GM23248 (cell line): ENCODE measurements around the gene PKNOX2. TPM values are rescaled to one million over a fixed set of nuclear protein-coding genes. Genes with fewer than 3 reads are reported as not detected.

Source experiments
- DNase-seq: peaks from one replicate; pipeline ENCODE4 v3.0.0-alpha.2; 2015
- H2AFZ ChIP-seq: fragments of 200-600 bp; sonication (generic); 2 replicates; pipeline ENCODE4 v1.6.1; 2016; ENCODE audit warnings: antibody characterized with exemption
- H3F3A ChIP-seq: fragments of 200-600 bp; sonication (generic); 2 replicates; pipeline ENCODE4 v1.6.1; 2016; ENCODE audit warnings: mild to moderate bottlenecking, antibody characterized with exemption, mixed run types; ENCODE audit not compliant: insufficient read depth
- H3K27ac ChIP-seq: fragments of 200-600 bp; sonication (generic); 2 replicates; pipeline ENCODE4 v1.5.1; 2016; ENCODE audit warnings: mild to moderate bottlenecking
- H3K27me3 ChIP-seq: fragments of 200-600 bp; sonication (generic); replicated peaks from 2 replicates; pipeline ENCODE4 v1.6.1; 2016; ENCODE audit warnings: mild to moderate bottlenecking; ENCODE audit not compliant: insufficient read depth
- H3K36me3 ChIP-seq: fragments of 200-600 bp; sonication (generic); 2 replicates; pipeline ENCODE4 v1.6.1; 2016; ENCODE audit warnings: low read depth, mild to moderate bottlenecking
- H3K4me1 ChIP-seq: fragments of 200-600 bp; sonication (generic); 2 replicates; pipeline ENCODE4 v1.6.1; 2016; ENCODE audit warnings: mild to moderate bottlenecking; ENCODE audit not compliant: insufficient read depth
- H3K4me2 ChIP-seq: fragments of 200-600 bp; sonication (generic); one replicate; pipeline ENCODE4 v1.6.1; 2016; ENCODE audit warnings: mild to moderate bottlenecking; ENCODE audit not compliant: unreplicated experiment
- H3K4me3 ChIP-seq: fragments of 200-600 bp; sonication (generic); 2 replicates; pipeline ENCODE4 v1.5.1; 2016; ENCODE audit warnings: mild to moderate bottlenecking
- H3K79me2 ChIP-seq: fragments of 200-600 bp; sonication (generic); 2 replicates; pipeline ENCODE4 v1.6.1; 2016; ENCODE audit warnings: mild to moderate bottlenecking; ENCODE audit not compliant: insufficient read depth
- H3K9ac ChIP-seq: fragments of 200-600 bp; sonication (generic); 2 replicates; pipeline ENCODE4 v1.6.1; 2016; ENCODE audit warnings: mild to moderate bottlenecking
- H3K9me2 ChIP-seq: fragments of 200-600 bp; sonication (generic); 2 replicates; pipeline ENCODE4 v1.6.1; 2016; ENCODE audit warnings: mixed run types, mild to moderate bottlenecking, moderate library complexity; ENCODE audit not compliant: insufficient read depth
- H3K9me3 ChIP-seq: fragments of 200-600 bp; sonication (generic); one replicate; pipeline ENCODE4 v1.6.1; 2017; ENCODE audit warnings: low read depth
- H4K20me1 ChIP-seq: fragments of 200-600 bp; sonication (generic); 2 replicates; pipeline ENCODE4 v1.6.0; 2016; ENCODE audit not compliant: insufficient read depth
- EZH2 ChIP-seq: fragments of 200-600 bp; sonication (generic); IDR thresholded peaks from 2 replicates; pipeline ENCODE4 v1.6.1; 2018; ENCODE audit warnings: antibody characterized with exemption, mild to moderate bottlenecking; ENCODE audit not compliant: insufficient read depth, poor library complexity, severe bottlenecking
- EZH2phosphoT487 ChIP-seq: fragments of 200-600 bp; sonication (generic); IDR thresholded peaks from 2 replicates; pipeline ENCODE4 v1.6.1; 2018; ENCODE audit warnings: antibody characterized with exemption, moderate library complexity, mild to moderate bottlenecking, low read depth; ENCODE audit not compliant: insufficient read depth
- WGBS, 2 experiments: methylation state at CpG; one replicate each; pipeline ENCODE4 v1.1.6; 2015 to 2017; ENCODE audit warnings: low lambda C conversion rate in 2 of 2, low coverage in 1 of 2; ENCODE audit errors: missing lambda C conversion rate in 2 of 2; 5-methylcytosine and 5-hydroxymethylcytosine counted together
- in situ Hi-C: fragments of 300-500 bp; cut with MboI; formaldehyde crosslinking; loops from 2 replicates; pipeline ENCODE4 v1.15.0; 2020
- polyA plus RNA-seq: library from polyadenylated mRNA; unstranded; fragments of >200 nt; fragmentation: Nextera tagmentation; extraction: Ambion mirVana; gene quantifications from 2 replicates; pipeline ENCODE4 v1.2.1, GENCODE V29; 2016
- total RNA-seq: library from RNA; depleted of rRNA; stranded (reverse); fragments of >200 nt; shearing (Covaris generic); gene quantifications from 2 replicates; pipeline ENCODE4 v1.2.3, GENCODE V29; 2014

PKNOX2 gene
- total and polyA plus RNA-seq, 2 experiments from 2014 or later, result 0.21 to 0.76 TPM

DNA sequence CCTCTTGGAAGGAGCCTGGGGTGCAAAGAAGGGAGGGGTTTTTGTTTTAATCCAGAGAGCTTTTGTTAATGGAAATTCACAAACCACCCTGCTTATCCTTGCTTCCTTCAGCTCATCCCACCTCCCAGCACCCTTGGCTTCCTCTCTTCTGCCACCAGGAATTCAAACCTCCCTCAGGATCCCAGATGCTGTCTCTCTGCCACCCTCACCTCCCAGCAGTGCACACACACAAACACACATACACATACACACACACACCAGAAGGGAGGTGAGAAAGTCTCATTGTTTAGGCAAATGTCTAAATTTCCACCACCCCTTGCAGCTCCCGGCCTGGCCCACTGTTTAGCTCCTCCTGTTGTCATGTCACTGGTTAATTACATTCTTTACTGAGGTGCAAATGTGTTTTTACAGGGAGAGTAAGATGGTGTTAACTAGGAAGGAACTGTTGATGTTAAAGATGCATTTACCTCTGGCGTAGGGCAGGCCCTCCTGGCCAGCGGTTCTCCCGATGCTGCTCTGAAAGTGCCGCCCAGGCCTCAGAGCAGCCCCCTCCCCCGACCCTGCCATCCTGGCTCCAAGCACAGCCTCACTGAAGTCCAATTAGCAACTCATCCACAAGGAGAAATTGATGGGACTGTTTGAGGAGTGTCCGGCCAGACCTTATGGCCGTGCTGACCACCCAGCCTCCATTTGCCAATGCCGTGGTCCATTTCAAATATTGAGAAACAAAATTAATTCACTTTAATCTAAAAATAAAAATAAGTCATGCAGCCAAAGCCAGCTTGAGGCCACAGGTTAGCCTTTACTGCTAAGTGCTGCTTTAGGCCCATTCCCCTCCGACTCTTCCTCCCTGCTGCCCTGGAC is 166.1 kb downstream of the PKNOX2 start:
- no peaks in the 10 kb centered on the region for H3K9me2 ChIP-seq
- no peak overlapping the region for H3K9ac ChIP-seq
- no peak for TF ChIP-seq EZH2
- no peaks in the 10 kb centered on the region for H3K9me3 ChIP-seq
- H3K79me2 ChIP-seq, result no peaks in the 10 kb centered on the region
- no peak overlapping the region for H3K4me3 ChIP-seq
- WGBS, 2 experiments, result 72 to 82% methylated on average over 10 of the region's 10 CpGs
- H3F3A ChIP-seq, result no peaks in the 10 kb centered on the region
- H3K4me2 ChIP-seq, result no peak overlapping the region
- H2AFZ ChIP-seq, result no peak overlapping the region
- H3K27ac ChIP-seq, result no peak overlapping the region
- no peaks in the 10 kb centered on the region for H3K36me3 ChIP-seq
- in situ Hi-C loops, result no loop called here
- H4K20me1 ChIP-seq, result no peaks in the 10 kb centered on the region
- DNase-seq, result no peak
- peaks cover 21% of the 10 kb centered on the region; the same call in 1 of the 2 replicates for H3K27me3 ChIP-seq
- H3K4me1 ChIP-seq, result no peaks in the 10 kb centered on the region

- no peak for DNase-seq
- no peak overlapping the region for H2AFZ ChIP-seq
- no peaks in the 10 kb centered on the region for H3F3A ChIP-seq
- no peak overlapping the region for H3K4me2 ChIP-seq
- H3K9me2 ChIP-seq, result no peaks in the 10 kb centered on the region
- TF ChIP-seq EZH2phosphoT487 (no peak), EZH2 (no peak)
- WGBS, 2 experiments, result 44 to 49% methylated on average over 9 of the region's 9 CpGs
- in situ Hi-C loops, result no loop called here
- no peak overlapping the region for H3K4me3 ChIP-seq
- H3K79me2 ChIP-seq, result no peaks in the 10 kb centered on the region
- H3K9ac ChIP-seq, result no peak overlapping the region
- peaks cover 13% of the 10 kb centered on the region; the same call in 1 of the 2 replicates for H3K27me3 ChIP-seq
- H3K27ac ChIP-seq, result no peak overlapping the region
- no peaks in the 10 kb centered on the region for H3K4me1 ChIP-seq
- H4K20me1 ChIP-seq, result no peaks in the 10 kb centered on the region
- H3K9me3 ChIP-seq, result no peaks in the 10 kb centered on the region
- H3K36me3 ChIP-seq, result no peaks in the 10 kb centered on the region
Observed at GRCh38 chr11:125331357-125332035, 166.9 kb downstream of the PKNOX2 start.

- Histone ChIP-seq H3K27ac (no peak overlapping the region), H3K4me3 (no peak overlapping the region), H3K9me2 (no peaks in the 10 kb centered on the region), H3K9ac (no peak overlapping the region), H3F3A (no peaks in the 10 kb centered on the region), H3K79me2 (no peaks in the 10 kb centered on the region), H3K9me3 (no peaks in the 10 kb centered on the region), H3K4me1 (0 out of 2 replicates have a peak, but pooled peaks cover 4% of the 10 kb centered on the region), H3K27me3 (peaks cover 1% of the 10 kb centered on the region; the same call in 1 of the 2 replicates), H4K20me1 (no peaks in the 10 kb centered on the region), H3K4me2 (no peak overlapping the region), H2AFZ (no peak overlapping the region), H3K36me3 (no peaks in the 10 kb centered on the region)
- no peak for TF ChIP-seq EZH2phosphoT487
- no peak for TF ChIP-seq EZH2
- DNase-seq, result no peak
- 79 to 84% methylated on average over 8 of the region's 8 CpGs for WGBS, 2 experiments
- in situ Hi-C loops, result no loop called here
Observed at GRCh38 chr11:125332821-125333220, 168.3 kb downstream of the PKNOX2 start.

- DNase-seq, result no peak
- in situ Hi-C loops, result no loop called here
- Histone ChIP-seq H3K4me3 (no peak overlapping the region), H3K27ac (no peak overlapping the region), H3K9me3 (no peaks in the 10 kb centered on the region), H3K36me3 (no peaks in the 10 kb centered on the region), H2AFZ (no peak overlapping the region), H3K9ac (no peak overlapping the region), H4K20me1 (no peaks in the 10 kb centered on the region), H3K79me2 (no peaks in the 10 kb centered on the region), H3K4me1 (peaks cover 9% of the 10 kb centered on the region), H3K27me3 (no peaks in the 10 kb centered on the region; the same call in 1 of the 2 replicates), H3F3A (peaks cover 4% of the 10 kb centered on the region), H3K4me2 (no peak overlapping the region), H3K9me2 (no peaks in the 10 kb centered on the region)
- TF ChIP-seq EZH2phosphoT487 (no peak), EZH2 (no peak)
- 52 to 59% methylated on average over 7 of the region's 7 CpGs for WGBS, 2 experiments
Observed at GRCh38 chr11:125333354-125334073, 169.0 kb downstream of the PKNOX2 start.
